GM21423 (cell line): ENCODE results near the gene SNX1.
"Not testable (repeated sequence)": the region's sequence is repeated elsewhere in the genome, so short reads cannot be mapped to it uniquely, and the experiment has no call there.

ENCODE experiments used
- ATAC-seq: cut with Tn5 transposase; IDR thresholded peaks from one replicate; pipeline ENCODE4 v1.9.1; 2021; ENCODE audit warnings: mild to moderate bottlenecking, moderate library complexity; ENCODE audit not compliant: unreplicated experiment

The SNX1 gene

GRCh38 chr15:64072812-64073211 lies 23.0 kb upstream of the SNX1 start:
- no peak for ATAC-seq

- ATAC-seq, result not testable (repeated sequence)
Measured at GRCh38 chr15:64073496-64073895, 22.3 kb upstream of the SNX1 start.

- no peak for ATAC-seq
Measured at GRCh38 chr15:64082757-64083156, 13.0 kb upstream of the SNX1 start.

- peak; percentile 21 for ATAC-seq
Measured at GRCh38 chr15:64089543-64090280, 6.1 kb upstream of the SNX1 start.

GRCh38 chr15:64090527-64090926 lies 5.3 kb upstream of the SNX1 start:
- no peak for ATAC-seq

- ATAC-seq, result no peak
Measured at GRCh38 chr15:64092075-64092820, 3.5 kb upstream of the SNX1 start.

DNA sequence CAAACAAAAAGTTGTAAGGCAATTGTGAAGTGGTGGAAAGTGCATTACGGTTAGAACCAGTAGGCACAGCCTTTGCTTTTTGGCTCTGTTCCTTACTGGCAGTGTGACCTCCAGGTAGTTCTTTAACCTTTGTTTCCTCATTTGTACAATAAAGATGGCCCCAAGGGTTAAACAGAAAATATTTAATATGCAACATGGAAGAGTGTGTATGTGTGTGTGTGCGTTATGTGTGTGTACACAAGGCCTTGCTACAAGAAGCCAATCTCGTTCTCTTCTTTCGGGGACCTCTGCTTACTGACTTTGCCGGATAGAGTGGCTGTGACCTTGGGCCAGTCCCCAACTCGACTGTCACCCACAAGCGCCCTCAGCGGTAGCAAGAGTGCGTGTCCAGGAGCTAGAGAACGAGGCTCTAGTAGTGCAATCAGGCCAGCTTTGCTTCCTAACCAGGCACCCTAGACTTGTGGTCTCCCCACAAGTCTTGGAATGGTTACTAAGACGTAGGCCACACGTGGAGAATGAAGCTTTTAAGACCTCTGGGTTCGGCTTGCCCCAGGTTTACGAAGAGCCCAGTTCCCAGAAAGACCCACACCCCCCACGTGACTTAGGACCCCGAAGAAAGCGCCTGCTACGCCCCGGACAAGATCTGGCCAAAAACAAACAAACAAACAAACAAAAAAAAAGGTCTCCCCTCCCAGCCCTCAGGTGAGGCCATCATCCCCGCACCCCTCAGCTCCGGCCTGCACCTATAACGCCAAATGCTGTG lies 2.7 kb upstream of the SNX1 start:
- no peak for ATAC-seq

- peak; percentile 57 for ATAC-seq
Measured at GRCh38 chr15:64093627-64094417, 2.0 kb upstream of the SNX1 start, which contains the start of gene CIAO2A. Gene CIAO2A (minus strand): TSS chr15:64093838. CDS start chr15:64093768, 70 bp downstream.

- no peak for ATAC-seq
Measured at GRCh38 chr15:64095431-64095794, 369 bp upstream of the SNX1 start.

GRCh38 chr15:64096668-64097384 lies 1.0 kb downstream of the SNX1 start:
- no peak for ATAC-seq

DNA sequence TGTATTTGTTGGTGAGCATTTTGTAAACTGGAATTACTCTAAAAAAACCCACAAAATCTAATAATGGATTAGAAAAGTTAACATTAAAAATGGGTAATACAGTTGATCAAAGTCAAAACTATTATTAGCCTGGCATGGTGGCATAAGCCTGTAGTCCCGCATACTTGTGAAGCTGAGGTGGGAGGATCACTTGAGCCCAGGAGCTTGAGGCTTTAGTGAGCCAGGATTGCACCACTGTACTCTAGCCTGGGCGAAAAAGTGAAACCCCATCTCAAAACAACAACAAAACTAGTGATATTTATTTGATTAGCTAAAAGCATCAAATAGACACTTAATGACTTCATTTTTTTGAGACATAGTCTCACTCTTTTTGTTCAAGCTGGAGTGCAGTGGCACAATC lies 3.6 kb downstream of the SNX1 start:
- no peak for ATAC-seq

DNA sequence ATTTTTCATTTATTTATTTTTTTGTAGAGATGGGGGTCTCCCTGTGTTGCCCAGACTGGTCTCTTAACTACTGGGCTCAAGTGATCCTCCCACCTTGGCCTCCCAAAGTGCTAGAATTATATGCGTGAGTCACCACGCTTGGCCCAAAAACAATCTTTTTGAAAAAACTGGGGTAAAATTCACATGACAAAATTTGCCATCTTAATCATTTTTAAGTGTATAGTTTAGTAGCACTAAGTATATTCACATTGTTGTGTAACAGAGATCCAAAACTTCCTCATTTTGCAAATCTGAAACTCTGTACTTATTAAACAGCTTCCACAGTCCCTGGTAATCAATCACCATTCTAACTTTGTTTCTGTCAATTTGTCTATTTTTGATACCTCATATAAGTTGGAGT lies 5.2 kb downstream of the SNX1 start:
- no peak for ATAC-seq

DNA sequence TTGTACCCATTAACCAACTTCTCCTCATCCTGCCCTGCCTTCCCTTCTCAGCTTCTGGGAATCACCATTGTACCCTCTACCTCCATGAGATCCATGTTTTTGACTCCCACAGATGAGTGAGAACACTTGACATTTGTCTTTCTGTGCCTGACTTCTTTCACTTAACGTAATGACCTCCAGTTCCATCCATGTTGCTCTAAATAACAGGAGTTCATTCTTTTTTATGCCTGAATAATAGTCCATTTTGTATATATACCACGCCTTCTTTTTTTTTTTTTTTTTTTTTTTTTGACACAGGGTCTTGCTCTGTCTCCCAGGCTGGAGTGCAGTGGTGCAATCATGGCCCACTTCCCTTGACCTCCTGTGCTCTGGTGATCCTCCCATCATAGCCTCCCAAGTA lies 6.7 kb downstream of the SNX1 start:
- ATAC-seq, result no peak

DNA sequence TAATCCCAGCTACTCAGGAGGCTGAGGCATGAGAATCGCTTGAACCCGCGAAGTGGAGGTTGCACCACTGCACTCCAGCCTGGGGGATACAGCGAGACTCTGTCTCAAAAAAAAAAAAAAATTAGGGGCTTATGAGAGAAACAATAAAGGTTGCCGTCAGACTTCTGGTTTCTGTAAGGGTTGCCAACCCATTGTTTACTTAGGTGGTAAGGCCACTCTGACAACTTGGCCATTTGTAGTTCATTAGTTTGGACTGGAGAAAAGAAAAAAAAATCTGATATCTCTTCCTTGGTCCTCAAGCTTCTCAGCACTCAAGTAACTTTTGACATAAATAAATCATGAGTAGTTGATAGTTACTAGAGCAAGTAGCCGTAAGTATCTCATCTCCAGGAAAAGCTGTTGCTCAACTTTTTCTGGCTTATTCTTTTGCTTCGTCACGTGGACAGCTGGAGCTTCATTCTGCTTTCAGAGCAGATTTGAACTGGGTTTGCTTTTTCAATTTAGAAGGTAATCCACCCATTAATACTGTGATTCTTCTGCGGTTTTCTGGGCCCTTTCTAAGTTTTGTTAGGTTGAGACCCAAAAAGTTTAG lies 9.4 kb downstream of the SNX1 start:
- ATAC-seq, result no peak

DNA sequence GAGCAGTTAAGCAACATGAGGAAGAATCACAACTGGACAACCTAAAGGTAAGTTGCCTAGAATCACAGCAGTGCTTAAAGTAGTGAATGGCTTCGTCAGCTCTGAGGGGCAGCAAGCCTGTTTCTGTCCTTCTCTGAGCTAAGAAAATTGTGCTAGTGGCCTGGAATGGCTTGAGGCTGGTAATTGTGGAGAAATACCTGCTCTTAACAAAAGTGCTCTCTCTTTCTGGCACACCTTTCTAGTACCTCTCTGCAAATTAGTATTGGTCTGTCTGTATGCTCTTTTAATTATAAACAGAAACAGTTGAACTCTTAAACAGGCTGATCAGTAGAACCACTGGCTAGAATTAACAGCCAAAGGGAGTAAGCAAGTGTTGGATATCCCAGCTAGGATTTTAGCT lies 11.6 kb downstream of the SNX1 start:
- ATAC-seq, result no peak

- ATAC-seq, result not testable (repeated sequence)
Measured at GRCh38 chr15:64110108-64110701, 14.4 kb downstream of the SNX1 start.

DNA sequence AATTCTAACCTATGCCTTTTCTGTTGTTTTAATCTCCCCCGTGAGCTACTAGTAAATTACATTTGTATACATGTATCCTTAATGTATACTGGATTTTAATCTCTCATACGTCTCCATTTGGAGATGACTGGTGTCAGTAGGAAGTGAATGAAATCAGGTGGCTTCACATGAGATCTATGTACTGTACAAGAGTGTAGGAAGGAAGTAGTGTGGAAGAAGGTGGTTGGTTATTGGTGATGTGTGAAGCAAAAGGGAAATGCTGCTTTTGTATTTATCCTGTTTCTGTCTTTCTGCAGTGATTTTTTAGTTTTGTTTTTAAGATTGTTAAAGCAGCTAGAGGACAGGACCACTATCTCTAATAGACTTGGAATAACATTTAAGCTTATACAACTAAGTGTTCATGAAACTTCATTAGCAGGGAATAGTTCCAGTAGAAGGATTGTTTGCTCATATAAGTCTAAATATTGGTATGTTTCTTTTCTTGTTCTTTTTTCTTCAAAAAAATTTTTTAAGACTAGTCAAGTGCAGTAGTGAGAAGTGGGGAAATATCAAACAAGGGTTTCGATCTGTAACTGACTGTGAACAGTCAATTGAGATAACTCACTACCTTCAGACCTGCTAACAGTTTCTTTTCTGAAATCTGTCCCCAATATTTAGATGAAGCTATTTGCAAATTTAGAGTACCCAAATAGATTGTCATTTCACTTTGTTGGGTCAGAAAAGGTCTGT lies 15.3 kb downstream of the SNX1 start:
- no peak for ATAC-seq

DNA sequence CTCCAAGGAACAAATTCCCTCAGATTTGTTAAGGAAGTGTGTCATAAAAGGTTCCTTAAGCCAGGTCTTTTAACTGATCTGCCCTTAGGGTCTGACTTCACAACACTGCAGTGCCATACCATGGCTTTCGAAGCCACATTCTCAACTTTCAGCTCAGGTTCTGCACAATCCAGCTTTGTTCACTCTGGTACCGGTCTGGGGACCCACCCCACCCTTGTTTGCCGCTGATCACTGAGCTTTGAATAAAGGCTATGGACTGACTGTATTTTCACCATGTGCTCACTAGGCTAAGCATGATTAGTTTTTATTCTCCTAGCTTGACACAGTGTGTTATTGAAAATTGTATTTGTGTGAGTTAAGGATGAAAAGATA lies 15.9 kb downstream of the SNX1 start:
- no peak for ATAC-seq
